Measurements from ENCODE around the gene TSPAN18. TPM values are rescaled to one million over a fixed set of nuclear protein-coding genes. Genes with fewer than 3 reads are reported as not detected.

TSPAN18 gene
- total RNA-seq, 2 experiments from 2014 or later, result 0.85 to 0.92 TPM

DNA sequence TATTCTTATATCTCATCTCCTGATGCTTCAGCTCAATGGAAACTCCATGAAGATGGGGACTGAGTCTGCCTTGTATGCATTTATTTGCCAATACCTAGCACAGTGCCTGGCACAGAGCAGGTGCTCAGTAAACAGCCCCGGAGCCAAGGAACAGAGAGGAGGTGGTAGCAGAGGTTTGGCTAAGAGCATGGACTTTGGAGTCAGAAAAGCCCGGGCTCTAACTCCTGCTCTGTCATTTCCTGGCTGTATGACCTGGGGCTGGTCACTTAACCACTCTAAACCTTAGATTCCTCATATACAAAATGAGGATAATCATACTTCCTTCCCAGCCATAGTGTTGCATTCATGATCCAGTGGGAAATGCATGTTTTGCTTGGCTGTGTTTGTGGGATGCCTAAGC lies 187.3 kb downstream of the TSPAN18 start:
- no peak for DNase-seq
- CTCF ChIA-PET, result interaction anchor here (1.2 to 3.1 kb wide), 2 partner anchors 12 to 13 kb away, joined by 4 to 14 read pairs; no protein-coding TSS in a partner anchor
- POLR2A ChIA-PET, result no interaction called here
- intact Hi-C loops (cut with micrococcal nuclease), result loop anchor here (5.0 kb wide), 1 partner anchor 187 kb away; the partner anchor contains the start of gene TSPAN18
- no peak for ATAC-seq
- TF ChIP-seq, protein P1, sequence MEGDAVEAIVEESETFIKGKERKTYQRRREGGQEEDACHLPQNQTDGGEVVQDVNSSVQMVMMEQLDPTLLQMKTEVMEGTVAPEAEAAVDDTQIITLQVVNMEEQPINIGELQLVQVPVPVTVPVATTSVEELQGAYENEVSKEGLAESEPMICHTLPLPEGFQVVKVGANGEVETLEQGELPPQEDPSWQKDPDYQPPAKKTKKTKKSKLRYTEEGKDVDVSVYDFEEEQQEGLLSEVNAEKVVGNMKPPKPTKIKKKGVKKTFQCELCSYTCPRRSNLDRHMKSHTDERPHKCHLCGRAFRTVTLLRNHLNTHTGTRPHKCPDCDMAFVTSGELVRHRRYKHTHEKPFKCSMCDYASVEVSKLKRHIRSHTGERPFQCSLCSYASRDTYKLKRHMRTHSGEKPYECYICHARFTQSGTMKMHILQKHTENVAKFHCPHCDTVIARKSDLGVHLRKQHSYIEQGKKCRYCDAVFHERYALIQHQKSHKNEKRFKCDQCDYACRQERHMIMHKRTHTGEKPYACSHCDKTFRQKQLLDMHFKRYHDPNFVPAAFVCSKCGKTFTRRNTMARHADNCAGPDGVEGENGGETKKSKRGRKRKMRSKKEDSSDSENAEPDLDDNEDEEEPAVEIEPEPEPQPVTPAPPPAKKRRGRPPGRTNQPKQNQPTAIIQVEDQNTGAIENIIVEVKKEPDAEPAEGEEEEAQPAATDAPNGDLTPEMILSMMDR (IDR thresholded peaks at IDR 0.05), result no peak
- no peaks in the 10 kb centered on the region for H3K9me3 Mint-ChIP-seq
- H3K4me1 Mint-ChIP-seq (ENCODE audit: low read depth), result peaks cover 4% of the 10 kb centered on the region
- H3K27me3 Mint-ChIP-seq, result peaks cover 2% of the 10 kb centered on the region
- no peaks in the 10 kb centered on the region for H3K36me3 Mint-ChIP-seq (ENCODE audit: low read depth)
- H3K27ac Mint-ChIP-seq, result no peak overlapping the region
- no peak overlapping the region for H3K4me3 Mint-ChIP-seq

DNA sequence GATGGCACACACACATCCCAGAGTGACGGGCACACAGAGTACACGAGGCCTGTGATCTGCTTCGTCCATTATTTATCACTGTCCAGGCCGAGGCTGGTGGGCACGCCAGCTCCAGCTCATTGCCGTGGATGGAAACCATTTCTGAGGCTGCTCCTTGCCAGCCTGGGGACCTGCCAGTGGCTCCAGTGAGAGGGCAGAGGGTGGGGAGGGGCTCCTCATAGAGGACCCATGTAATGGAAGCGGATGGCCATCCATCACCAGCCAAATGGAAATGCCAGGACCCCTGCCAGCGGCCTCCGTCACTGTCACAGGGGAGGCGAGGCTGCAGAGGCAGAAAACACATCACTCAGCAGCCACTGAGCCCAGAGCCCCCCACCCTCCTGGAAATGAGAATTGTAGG lies 188.2 kb downstream of the TSPAN18 start:
- H3K9me3 Mint-ChIP-seq, result no peaks in the 10 kb centered on the region
- no peak overlapping the region for H3K27ac Mint-ChIP-seq
- peaks cover 4% of the 10 kb centered on the region for H3K4me1 Mint-ChIP-seq (ENCODE audit: low read depth)
- intact Hi-C loops (cut with micrococcal nuclease), result no loop called here
- ATAC-seq, result no peak
- CTCF ChIA-PET, result interaction anchor here (3.1 kb wide), 1 partner anchor 12 kb away, joined by 14 read pairs; no protein-coding TSS in a partner anchor
- no peak for DNase-seq
- peaks cover 2% of the 10 kb centered on the region for H3K27me3 Mint-ChIP-seq
- TF ChIP-seq, protein P1 (IDR thresholded peaks at IDR 0.05), result no peak
- POLR2A ChIA-PET, result no interaction called here
- no peak overlapping the region for H3K4me3 Mint-ChIP-seq
- no peaks in the 10 kb centered on the region for H3K36me3 Mint-ChIP-seq (ENCODE audit: low read depth)

- ChIA-PET POLR2A (no interaction called here), CTCF (interaction anchor here (0.8 to 3.1 kb wide), 2 partner anchors 11 to 20 kb away, joined by 3 to 14 read pairs; no protein-coding TSS in a partner anchor)
- Mint-ChIP-seq H3K4me1 (ENCODE audit: low read depth) (peaks cover 4% of the 10 kb centered on the region), H3K27ac (no peak overlapping the region), H3K9me3 (no peaks in the 10 kb centered on the region), H3K27me3 (peaks cover 2% of the 10 kb centered on the region), H3K36me3 (ENCODE audit: low read depth) (no peaks in the 10 kb centered on the region), H3K4me3 (no peak overlapping the region)
- TF ChIP-seq, protein P1 (IDR thresholded peaks at IDR 0.05), result no peak
- intact Hi-C loops (cut with micrococcal nuclease), result no loop called here
- DNase-seq (no peak), ATAC-seq (no peak)
Observed at GRCh38 chr11:44915621-44916020, 188.9 kb downstream of the TSPAN18 start.

DNA sequence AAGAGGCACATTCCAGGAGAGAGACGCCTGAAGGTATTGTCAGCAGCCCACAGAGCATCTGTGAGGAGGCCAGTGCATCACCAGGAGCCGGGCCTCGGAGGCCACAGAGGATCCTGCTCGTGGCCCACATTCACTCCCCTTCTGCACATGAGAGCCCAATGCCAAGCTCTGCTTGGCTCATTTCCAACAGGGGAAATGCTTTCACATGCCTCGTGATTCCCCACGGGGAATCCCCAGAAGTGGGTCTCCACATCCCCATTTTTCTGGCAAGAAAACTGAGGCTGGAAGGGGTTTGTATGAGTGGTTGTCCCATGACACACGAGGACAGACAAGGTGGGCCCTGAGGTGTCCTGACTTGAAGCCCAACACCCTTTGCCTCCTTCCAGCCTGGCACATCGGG lies 189.6 kb downstream of the TSPAN18 start:
- H3K36me3 Mint-ChIP-seq (ENCODE audit: low read depth), result no peaks in the 10 kb centered on the region
- no peaks in the 10 kb centered on the region for H3K9me3 Mint-ChIP-seq
- H3K4me1 Mint-ChIP-seq (ENCODE audit: low read depth), result no peaks in the 10 kb centered on the region
- CTCF ChIA-PET, result interaction anchor here (3.1 kb wide), 1 partner anchor 10 kb away, joined by 14 read pairs; no protein-coding TSS in a partner anchor
- DNase-seq (no peak), ATAC-seq (no peak)
- peaks cover 2% of the 10 kb centered on the region for H3K27me3 Mint-ChIP-seq
- H3K4me3 Mint-ChIP-seq, result no peak overlapping the region
- intact Hi-C loops (cut with micrococcal nuclease), result no loop called here
- TF ChIP-seq, protein P1 (IDR thresholded peaks at IDR 0.05), result no peak
- POLR2A ChIA-PET, result no interaction called here
- H3K27ac Mint-ChIP-seq, result no peak overlapping the region

- no peaks in the 10 kb centered on the region for H3K9me3 Mint-ChIP-seq
- intact Hi-C loops (cut with micrococcal nuclease), result no loop called here
Observed at GRCh38 chr11:44916801-44917385, 190.1 kb downstream of the TSPAN18 start.

More at GRCh38 chr11:44916801-44917385, 190.1 kb downstream of the TSPAN18 start:
- Mint-ChIP-seq H3K4me3 (no peak overlapping the region), H3K27ac (no peak overlapping the region), H3K36me3 (ENCODE audit: low read depth) (no peaks in the 10 kb centered on the region), H3K27me3 (peaks cover 2% of the 10 kb centered on the region), H3K4me1 (ENCODE audit: low read depth) (no peaks in the 10 kb centered on the region)
- TF ChIP-seq, protein P1 (IDR thresholded peaks at IDR 0.05), result no peak
- ChIA-PET POLR2A (no interaction called here), CTCF (interaction anchor here (3.1 kb wide), 1 partner anchor 10 kb away, joined by 14 read pairs; no protein-coding TSS in a partner anchor)
- DNase-seq, result no peak
- ATAC-seq, result no peak

Data from activated CD8-positive, alpha-beta T cell treated with anti-CD3 and anti-CD28 coated beads for 36 hours (primary cell).